MM.1S (cell line): ENCODE results near the gene TBC1D25.
A peak's percentile ranks its signal among the peaks of the same experiment; 100 is the strongest.

Experiments used
- DNase-seq: peaks from one replicate; pipeline ENCODE4 v3.0.0-alpha.2; 2015
- H2AFZ ChIP-seq: fragments of 300-600 bp; sonication (generic); 2 replicates; pipeline ENCODE4 v1.6.0; 2016; ENCODE audit warnings: antibody characterized with exemption, low read length
- H3F3A ChIP-seq: fragments of 300-600 bp; sonication (generic); 2 replicates; pipeline ENCODE4 v1.6.1; 2016; ENCODE audit warnings: mild to moderate bottlenecking, antibody characterized with exemption, low read length, moderate library complexity, mixed read lengths; ENCODE audit not compliant: insufficient read depth
- H3K27ac ChIP-seq: fragments of 300-600 bp; sonication (generic); 2 replicates; pipeline ENCODE4 v1.5.1; 2016; ENCODE audit warnings: mild to moderate bottlenecking, low read length
- H3K27me3 ChIP-seq: fragments of 300-600 bp; sonication (generic); replicated peaks from 2 replicates; pipeline ENCODE4 v1.6.0; 2016; ENCODE audit warnings: low read length; ENCODE audit not compliant: insufficient read depth
- H3K36me3 ChIP-seq: fragments of 300-600 bp; sonication (generic); replicated peaks from 2 replicates; pipeline ENCODE4 v1.6.1; 2016; ENCODE audit warnings: mild to moderate bottlenecking, low read length, mixed read lengths; ENCODE audit not compliant: insufficient read depth
- H3K4me1 ChIP-seq: fragments of 300-600 bp; sonication (generic); 2 replicates; pipeline ENCODE4 v1.6.1; 2016; ENCODE audit warnings: low read length, mixed read lengths
- H3K4me2 ChIP-seq: fragments of 300-600 bp; sonication (generic); 2 replicates; pipeline ENCODE4 v1.6.0; 2016; ENCODE audit warnings: low read depth, low read length
- H3K4me3 ChIP-seq: fragments of 300-600 bp; sonication (generic); 2 replicates; pipeline ENCODE4 v1.5.1; 2016; ENCODE audit warnings: low read length, mixed read lengths
- H3K79me2 ChIP-seq: fragments of 300-600 bp; sonication (generic); 2 replicates; pipeline ENCODE4 v1.6.1; 2016; ENCODE audit warnings: mixed run types, low read length, mixed read lengths
- H3K9ac ChIP-seq: fragments of 300-600 bp; sonication (generic); 2 replicates; pipeline ENCODE4 v1.6.1; 2016; ENCODE audit warnings: low read length, mixed read lengths
- H3K9me2 ChIP-seq: fragments of 300-600 bp; sonication (generic); replicated peaks from 2 replicates; pipeline ENCODE4 v1.6.1; 2016; ENCODE audit warnings: mild to moderate bottlenecking, low read length, mixed read lengths; ENCODE audit not compliant: insufficient read depth
- H3K9me3 ChIP-seq: fragments of 300-600 bp; sonication (generic); replicated peaks from 2 replicates; pipeline ENCODE4 v1.6.1; 2016; ENCODE audit warnings: mild to moderate bottlenecking, low read length, mixed read lengths; ENCODE audit not compliant: insufficient read depth
- H4K20me1 ChIP-seq: fragments of 300-600 bp; sonication (generic); 2 replicates; pipeline ENCODE4 v1.6.1; 2016; ENCODE audit warnings: mild to moderate bottlenecking, low read length, moderate library complexity, mixed read lengths; ENCODE audit not compliant: insufficient read depth
- EZH2 ChIP-seq: fragments of 300-600 bp; sonication (generic); optimal IDR thresholded peaks from 2 replicates; pipeline ENCODE3; 2017; ENCODE audit warnings: low read depth, mild to moderate bottlenecking, antibody characterized with exemption, low read length, mixed read lengths
- EZH2phosphoT487 ChIP-seq: fragments of 300-600 bp; sonication (generic); IDR thresholded peaks from 2 replicates; pipeline ENCODE4 v1.6.1; 2018; ENCODE audit warnings: antibody characterized with exemption, low read length
- TF ChIP-seq, protein P1 (sequence below): fragments of 300-600 bp; sonication (generic); IDR thresholded peaks from 2 replicates; pipeline ENCODE4 v1.5.1; 2016; ENCODE audit warnings: antibody characterized with exemption, low read length, mixed read lengths

Gene TBC1D25

DNA sequence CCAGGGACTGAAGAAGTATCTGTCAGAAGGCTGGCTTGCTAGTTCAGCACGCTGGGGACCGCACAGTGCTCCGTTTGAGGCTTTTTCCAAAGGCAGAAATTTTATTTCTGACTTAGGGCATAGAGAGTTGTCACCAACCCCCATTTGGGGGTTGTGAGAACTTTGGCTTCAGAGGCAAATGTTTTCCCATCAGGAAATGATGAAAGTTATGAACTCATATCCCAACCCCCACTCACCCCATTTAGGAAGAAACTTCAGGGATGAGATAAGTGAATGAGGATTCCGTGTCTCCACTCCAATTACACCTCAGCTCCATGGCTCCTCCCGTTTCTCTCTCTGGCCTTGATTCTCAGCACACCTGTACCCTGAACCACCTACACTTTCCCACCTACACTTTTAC is 53.5 kb downstream of the TBC1D25 start:
- H3K9me3 ChIP-seq: no peaks in the 10 kb centered on the region
- H3K79me2 ChIP-seq: no peaks in the 10 kb centered on the region
- no peaks in the 10 kb centered on the region for H3K36me3 ChIP-seq
- no peak overlapping the region for H3K4me2 ChIP-seq
- H4K20me1 ChIP-seq: no peaks in the 10 kb centered on the region
- H3K9ac ChIP-seq: no peak overlapping the region
- H3K4me3 ChIP-seq: no peak overlapping the region
- H3K27ac ChIP-seq: no peak overlapping the region
- H3K27me3 ChIP-seq: no peaks in the 10 kb centered on the region
- H3K4me1 ChIP-seq: no peaks in the 10 kb centered on the region
- H3F3A ChIP-seq: no peaks in the 10 kb centered on the region
- no peak for DNase-seq
- no peaks in the 10 kb centered on the region for H3K9me2 ChIP-seq
- TF ChIP-seq EZH2phosphoT487 (no peak), EZH2 (no peak)
- TF ChIP-seq, protein P1, sequence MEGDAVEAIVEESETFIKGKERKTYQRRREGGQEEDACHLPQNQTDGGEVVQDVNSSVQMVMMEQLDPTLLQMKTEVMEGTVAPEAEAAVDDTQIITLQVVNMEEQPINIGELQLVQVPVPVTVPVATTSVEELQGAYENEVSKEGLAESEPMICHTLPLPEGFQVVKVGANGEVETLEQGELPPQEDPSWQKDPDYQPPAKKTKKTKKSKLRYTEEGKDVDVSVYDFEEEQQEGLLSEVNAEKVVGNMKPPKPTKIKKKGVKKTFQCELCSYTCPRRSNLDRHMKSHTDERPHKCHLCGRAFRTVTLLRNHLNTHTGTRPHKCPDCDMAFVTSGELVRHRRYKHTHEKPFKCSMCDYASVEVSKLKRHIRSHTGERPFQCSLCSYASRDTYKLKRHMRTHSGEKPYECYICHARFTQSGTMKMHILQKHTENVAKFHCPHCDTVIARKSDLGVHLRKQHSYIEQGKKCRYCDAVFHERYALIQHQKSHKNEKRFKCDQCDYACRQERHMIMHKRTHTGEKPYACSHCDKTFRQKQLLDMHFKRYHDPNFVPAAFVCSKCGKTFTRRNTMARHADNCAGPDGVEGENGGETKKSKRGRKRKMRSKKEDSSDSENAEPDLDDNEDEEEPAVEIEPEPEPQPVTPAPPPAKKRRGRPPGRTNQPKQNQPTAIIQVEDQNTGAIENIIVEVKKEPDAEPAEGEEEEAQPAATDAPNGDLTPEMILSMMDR: no peak
- H2AFZ ChIP-seq: no peak overlapping the region

DNA sequence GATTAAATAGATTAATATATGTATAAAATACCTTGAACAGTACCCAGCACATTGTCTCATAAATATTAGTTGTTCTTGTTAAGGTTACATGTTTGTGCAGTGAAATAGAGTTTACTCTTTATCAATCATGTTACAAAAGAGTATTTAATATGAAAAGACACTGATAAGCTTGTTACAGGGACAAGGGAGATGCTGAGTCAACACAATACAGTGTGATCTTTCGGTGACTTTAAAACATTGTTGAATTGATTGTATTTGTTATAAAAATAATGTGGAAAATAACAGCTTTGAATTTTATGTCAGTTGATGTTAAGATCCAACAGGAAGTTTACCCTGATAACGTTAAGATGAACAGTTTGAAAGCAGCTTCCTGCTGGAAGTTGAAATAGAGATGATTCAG is 56.4 kb downstream of the TBC1D25 start:
- H3K9me2 ChIP-seq: no peaks in the 10 kb centered on the region
- 0 out of 2 replicates have a peak, but pooled peaks cover 2% of the 10 kb centered on the region for H3K79me2 ChIP-seq
- no peaks in the 10 kb centered on the region for H3K36me3 ChIP-seq
- no peak overlapping the region for H3K4me2 ChIP-seq
- H4K20me1 ChIP-seq: no peaks in the 10 kb centered on the region
- no peak overlapping the region for H3K4me3 ChIP-seq
- H3K27ac ChIP-seq: no peak overlapping the region
- no peaks in the 10 kb centered on the region for H3K27me3 ChIP-seq
- no peak overlapping the region for H2AFZ ChIP-seq
- no peaks in the 10 kb centered on the region for H3K9me3 ChIP-seq
- DNase-seq: no peak
- no peak overlapping the region for H3K9ac ChIP-seq
- TF ChIP-seq, protein P1: no peak
- TF ChIP-seq EZH2phosphoT487 (no peak), EZH2 (no peak)
- H3F3A ChIP-seq: no peaks in the 10 kb centered on the region
- no peaks in the 10 kb centered on the region for H3K4me1 ChIP-seq

DNA sequence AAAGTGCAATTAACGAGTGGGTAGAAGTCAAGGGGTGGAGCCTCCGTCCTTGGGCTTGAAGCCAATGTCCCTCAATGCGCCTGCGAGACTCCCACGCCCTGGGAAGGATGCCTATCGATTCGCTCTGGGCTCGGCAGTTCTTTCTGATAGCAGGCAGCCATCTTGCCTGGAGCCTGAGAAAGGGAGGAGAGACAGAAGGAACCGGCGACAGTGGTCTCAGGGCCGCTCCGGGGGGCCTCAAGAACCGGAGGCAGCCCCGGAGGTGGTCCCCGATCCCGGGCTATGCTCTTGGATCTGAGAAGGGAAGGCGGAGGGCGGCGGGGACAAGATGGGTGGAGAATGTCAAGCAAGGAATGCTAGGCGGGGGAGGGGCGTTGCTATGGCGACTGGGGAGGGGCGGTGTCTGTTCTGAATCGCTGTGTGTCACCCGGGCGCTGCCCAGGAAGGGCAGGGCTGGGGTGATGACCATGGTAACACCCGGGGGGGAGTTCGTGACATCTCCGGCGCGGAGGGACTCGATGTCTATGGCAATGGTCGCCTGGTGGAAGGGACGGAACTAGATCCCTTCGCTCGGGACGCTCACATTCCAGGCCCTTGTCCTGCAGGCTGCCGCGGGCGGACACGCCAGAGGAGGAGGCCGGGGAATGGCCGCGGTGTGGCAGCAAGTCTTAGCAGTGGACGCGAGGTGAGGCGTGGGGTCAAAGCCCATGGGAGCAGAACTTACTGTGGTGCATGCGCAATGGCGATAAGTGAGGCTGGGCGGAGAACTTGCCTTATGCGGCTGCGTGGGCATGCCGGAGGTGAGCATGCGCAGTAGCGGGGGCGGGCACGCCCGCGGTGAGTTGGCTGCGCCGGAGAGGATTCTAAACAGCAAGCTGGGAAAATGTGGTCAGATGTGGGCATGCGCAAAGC is 58.1 kb downstream of the TBC1D25 start, which contains the start of gene WDR13:
Gene WDR13 (plus strand): TSS at position 140 of the 912 bp plus-strand sequence. CDS start 505 bp downstream, at position 645.
- peak; percentile 91 for DNase-seq
- H3K79me2 ChIP-seq: 0 out of 2 replicates have a peak, but pooled peaks cover 2% of the 10 kb centered on the region
- no peaks in the 10 kb centered on the region for H3K9me3 ChIP-seq
- H3K9me2 ChIP-seq: no peaks in the 10 kb centered on the region
- H3K4me3 ChIP-seq: peak within 1 kb of the TSS; percentile 94
- no peaks in the 10 kb centered on the region for H3K36me3 ChIP-seq
- H3K4me2 ChIP-seq: peak within 1 kb of the TSS; percentile 72
- H2AFZ ChIP-seq: peak within 1 kb of the TSS; percentile 78
- H3F3A ChIP-seq: no peaks in the 10 kb centered on the region
- H4K20me1 ChIP-seq: no peaks in the 10 kb centered on the region
- peak within 1 kb of the TSS; percentile 96 for H3K9ac ChIP-seq
- H3K27me3 ChIP-seq: no peaks in the 10 kb centered on the region
- H3K4me1 ChIP-seq: no peaks in the 10 kb centered on the region
- TF ChIP-seq, protein P1: no peak
- TF ChIP-seq EZH2: no peak
- no peak for TF ChIP-seq EZH2phosphoT487
- H3K27ac ChIP-seq: peak within 1 kb of the TSS; percentile 98
